ENCODE measurements around the gene MOB1A.

The MOB1A gene

GRCh38 chr2:74105413-74105812 is 73.3 kb downstream of the MOB1A start:
- no peak overlapping the region for H3K9ac ChIP-seq
- no peaks in the 10 kb centered on the region for H3K27me3 ChIP-seq (ENCODE audit: insufficient read depth, low read depth)
- H3K36me3 ChIP-seq (ENCODE audit: insufficient read depth): no peaks in the 10 kb centered on the region; the same call in 1 of the 2 replicates
- H4K20me1 ChIP-seq (ENCODE audit: insufficient read depth): no peaks in the 10 kb centered on the region
- H3K27ac ChIP-seq: no peak overlapping the region
- no peaks in the 10 kb centered on the region for H3K4me1 ChIP-seq (ENCODE audit: low read depth, poor library complexity, severe bottlenecking)
- no peak overlapping the region for H3K4me3 ChIP-seq (IDR thresholded peaks at IDR 0.05; ENCODE audit: insufficient read depth, low read depth, low read length)
- no peak overlapping the region for H3K4me2 ChIP-seq
- TF ChIP-seq CTCF (conservative IDR thresholded peaks at IDR 0.05; ENCODE audit: low read depth, low read length): no peak
- no peaks in the 10 kb centered on the region for H3K79me2 ChIP-seq (ENCODE audit: insufficient read depth, low read depth)
- no peak overlapping the region for H2AFZ ChIP-seq (ENCODE audit: low read depth)

GRCh38 chr2:74104839-74105238 is 73.8 kb downstream of the MOB1A start:
- Histone ChIP-seq H4K20me1 (ENCODE audit: insufficient read depth) (no peaks in the 10 kb centered on the region), H3K9ac (no peak overlapping the region), H3K79me2 (ENCODE audit: insufficient read depth, low read depth) (no peaks in the 10 kb centered on the region), H2AFZ (ENCODE audit: low read depth) (no peak overlapping the region), H3K4me1 (ENCODE audit: low read depth, poor library complexity, severe bottlenecking) (no peaks in the 10 kb centered on the region), H3K36me3 (ENCODE audit: insufficient read depth) (no peaks in the 10 kb centered on the region; the same call in 1 of the 2 replicates), H3K27ac (no peak overlapping the region), H3K4me3 (IDR thresholded peaks at IDR 0.05; ENCODE audit: insufficient read depth, low read depth, low read length) (no peak overlapping the region), H3K4me2 (no peak overlapping the region), H3K27me3 (ENCODE audit: insufficient read depth, low read depth) (no peaks in the 10 kb centered on the region)
- no peak for TF ChIP-seq CTCF (conservative IDR thresholded peaks at IDR 0.05; ENCODE audit: low read depth, low read length)

GRCh38 chr2:74103763-74104162 is 74.9 kb downstream of the MOB1A start:
- no peaks in the 10 kb centered on the region for H3K79me2 ChIP-seq (ENCODE audit: insufficient read depth, low read depth)
- no peak overlapping the region for H3K4me2 ChIP-seq
- no peaks in the 10 kb centered on the region for H4K20me1 ChIP-seq (ENCODE audit: insufficient read depth)
- no peak for TF ChIP-seq CTCF (conservative IDR thresholded peaks at IDR 0.05; ENCODE audit: low read depth, low read length)
- no peaks in the 10 kb centered on the region; the same call in 1 of the 2 replicates for H3K36me3 ChIP-seq (ENCODE audit: insufficient read depth)
- H3K4me3 ChIP-seq (IDR thresholded peaks at IDR 0.05; ENCODE audit: insufficient read depth, low read depth, low read length): no peak overlapping the region
- no peaks in the 10 kb centered on the region for H3K4me1 ChIP-seq (ENCODE audit: low read depth, poor library complexity, severe bottlenecking)
- H3K27me3 ChIP-seq (ENCODE audit: insufficient read depth, low read depth): no peaks in the 10 kb centered on the region
- H3K9ac ChIP-seq: no peak overlapping the region
- no peak overlapping the region for H3K27ac ChIP-seq
- H2AFZ ChIP-seq (ENCODE audit: low read depth): no peak overlapping the region

All from KMS-11 (cell line).